Posterior vena cava (tissue), 2 donors: ENCODE data around the gene ERC2. TPM values are rescaled to one million over a fixed set of nuclear protein-coding genes. Genes with fewer than 3 reads are reported as not detected.

Experiments
- DNase-seq: peaks from one replicate; pipeline ENCODE4 v3.0.0-alpha.2; 2020; ENCODE audit warnings: low spot score
- intact Hi-C, 2 donors: fragments of 100-400 bp; cut with DNase I; formaldehyde crosslinking; loops; one replicate each; pipeline versions ENCODE4 v1.14.1 to v1.14.2; 2022 to 2023
- total RNA-seq, 2 donors: library from RNA; stranded (reverse); fragmentation: NEBNext Ultra II Directional; extraction: Animal tissue kit (Norgen Biotek cat#: 25700); gene quantifications; one replicate each; pipeline ENCODE4 v1.2.1, GENCODE V29; 2021
- donor health status: DM: yes; HTN: yes; CAD: no.
- donor health status: DM: yes; HTN: yes; CAD: no.

The ERC2 gene
- total RNA-seq, 2 donors from 2014 or later = 0.14 TPM

DNA sequence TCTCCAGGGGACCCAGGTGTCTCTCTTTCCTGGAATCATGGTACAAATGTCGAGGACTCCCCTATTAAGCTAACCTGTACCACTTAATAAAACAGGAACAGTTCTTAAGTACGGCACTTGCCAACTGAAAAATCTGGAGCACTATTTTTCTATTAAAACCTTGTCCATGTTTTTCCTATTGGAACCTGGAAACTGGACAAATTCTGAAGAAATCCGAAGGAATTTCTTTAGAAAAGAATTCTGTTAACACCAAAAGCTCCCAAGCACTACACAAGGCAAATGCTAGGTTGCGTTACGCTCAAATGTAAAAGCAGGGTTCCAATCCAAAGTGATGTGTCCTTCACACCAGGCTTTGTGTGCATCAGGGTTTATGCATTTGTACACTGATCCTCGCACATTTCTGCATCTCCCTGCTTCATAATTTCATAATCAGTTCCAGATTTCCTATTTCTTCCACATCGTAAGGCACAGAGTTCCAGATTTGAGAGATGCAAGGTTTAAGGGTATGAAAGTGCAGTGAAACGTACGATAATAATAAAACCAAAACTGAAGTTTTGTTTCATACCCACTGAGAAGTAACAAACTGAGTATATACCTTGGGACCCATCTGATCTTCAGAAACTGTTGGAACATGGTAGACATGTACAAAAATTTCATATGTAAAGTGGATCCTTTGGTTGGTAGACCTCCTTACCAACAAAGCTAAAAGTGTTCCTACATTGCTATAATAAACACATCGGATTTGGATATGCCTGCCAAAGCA lies 849.0 kb downstream of the ERC2 start:
- intact Hi-C loops = no loop called here
- no peak for DNase-seq

- no peak for DNase-seq
- intact Hi-C loops = no loop called here
Observed at GRCh38 chr3:55617385-55617784, 850.9 kb downstream of the ERC2 start.

GRCh38 chr3:55616803-55617202 lies 851.5 kb downstream of the ERC2 start:
- intact Hi-C loops = no loop called here
- no peak for DNase-seq

GRCh38 chr3:55615694-55616295 lies 852.5 kb downstream of the ERC2 start:
- intact Hi-C loops = no loop called here
- no peak for DNase-seq

DNA sequence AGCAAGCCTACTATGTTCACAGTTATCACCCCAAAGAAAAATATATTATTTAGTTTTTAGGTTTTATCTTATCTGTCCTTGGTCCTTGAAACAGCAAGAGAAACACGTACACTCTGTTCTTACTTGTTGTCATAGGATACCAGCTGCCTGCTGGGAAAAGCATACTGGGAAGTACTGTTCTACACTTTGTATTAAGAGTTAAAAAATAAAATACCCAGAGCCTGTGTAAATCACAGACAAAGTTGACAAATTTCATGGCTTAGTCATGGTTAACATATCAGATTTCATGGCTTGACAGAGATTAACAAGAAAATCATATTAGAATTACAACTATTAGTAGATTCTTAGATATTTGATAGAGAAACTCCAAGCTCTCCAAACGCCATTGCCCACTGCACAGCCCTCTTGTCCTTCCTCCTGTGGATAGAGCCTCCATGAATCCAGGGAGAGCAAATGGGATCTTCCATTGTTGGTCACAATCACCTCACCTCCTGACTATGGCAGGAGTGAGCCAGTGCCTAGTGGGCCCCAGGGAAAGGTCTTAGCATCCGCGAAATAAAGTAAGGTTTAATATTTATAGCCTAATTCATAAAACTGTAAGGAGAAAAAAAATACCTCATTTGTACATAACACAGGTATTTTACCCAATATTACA lies 853.1 kb downstream of the ERC2 start:
- intact Hi-C loops = no loop called here

DNA sequence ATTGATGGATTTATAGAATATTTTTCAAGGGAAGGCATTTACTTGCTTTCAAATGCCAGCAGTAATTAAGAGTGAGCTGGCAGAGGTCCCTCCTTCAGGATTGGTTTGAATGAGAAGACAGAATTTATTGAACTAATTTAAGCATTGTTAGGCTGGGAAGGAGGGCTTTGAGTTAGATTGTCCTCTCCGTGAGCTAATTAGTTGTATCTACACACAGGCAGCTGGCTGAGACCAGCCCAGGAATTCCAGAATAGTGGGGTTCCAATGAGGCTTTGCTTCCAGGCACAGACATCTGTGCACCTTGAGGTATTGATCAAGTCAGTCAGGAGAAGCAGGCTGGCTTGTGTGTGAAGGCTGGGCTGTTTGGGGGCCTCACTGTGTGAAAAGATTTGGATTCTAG lies 857.1 kb downstream of the ERC2 start:
- DNase-seq = no peak
- intact Hi-C loops = no loop called here

More for the DNA sequence above, 853.1 kb downstream of the ERC2 start:
- no peak for DNase-seq

DNA sequence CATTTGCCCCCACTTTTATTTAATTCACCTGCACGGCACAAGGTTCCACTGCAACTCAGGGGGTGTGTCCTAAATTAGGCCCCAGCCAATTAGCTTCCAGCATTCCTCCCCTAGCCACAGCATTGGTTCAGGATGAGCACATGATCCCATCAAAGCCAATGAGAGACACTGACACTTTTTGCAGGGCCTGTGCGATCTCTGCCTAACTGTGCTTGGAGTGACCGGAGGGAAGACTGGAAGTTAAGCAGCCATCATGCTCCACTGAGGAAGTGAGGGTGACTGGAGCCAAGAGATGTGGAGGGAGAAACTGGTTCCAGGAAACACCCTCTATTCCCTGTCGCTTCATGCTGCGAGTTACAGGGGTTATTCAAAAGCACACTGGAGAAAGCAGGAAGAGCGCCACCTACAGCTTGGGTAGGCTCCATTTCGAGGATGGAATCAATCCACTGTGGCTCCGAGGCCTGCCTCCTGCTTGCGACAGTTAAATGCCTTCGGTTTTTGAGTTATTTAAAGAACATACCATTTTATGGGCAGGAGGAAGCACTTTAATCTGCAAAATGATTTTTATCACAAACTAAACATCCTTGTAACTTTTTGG lies 858.9 kb downstream of the ERC2 start:
- intact Hi-C loops = no loop called here
- no peak for DNase-seq

DNA sequence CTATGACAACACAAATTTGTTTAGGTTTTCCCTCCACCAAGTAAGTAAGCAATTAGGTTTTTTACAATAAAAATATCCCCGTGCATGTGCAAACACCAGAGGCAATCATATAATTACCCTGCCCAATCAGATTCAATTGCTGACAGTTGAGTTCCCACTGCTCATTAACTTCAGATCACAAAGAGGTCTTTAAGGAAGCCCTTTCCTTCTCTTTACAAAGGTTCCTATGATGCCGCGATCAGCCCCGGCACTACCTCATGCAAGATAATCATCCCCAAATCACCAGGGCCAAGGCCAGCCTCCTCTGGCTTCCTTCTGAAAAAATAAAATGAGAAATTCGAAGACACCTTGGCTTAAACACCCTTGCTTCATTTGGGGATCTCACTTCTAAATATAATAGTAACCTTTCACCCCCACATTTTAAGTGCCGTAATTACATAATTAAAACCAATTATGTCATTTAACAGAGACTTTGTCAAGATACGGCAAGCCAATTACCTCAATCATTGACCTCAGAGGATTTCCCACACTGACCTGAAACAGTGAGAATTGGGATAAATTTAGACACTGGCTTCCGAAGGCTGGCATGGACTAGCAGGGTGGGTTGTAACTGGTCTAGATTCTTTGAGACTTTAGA lies 859.8 kb downstream of the ERC2 start:
- intact Hi-C loops = no loop called here
- no peak for DNase-seq

GRCh38 chr3:55607844-55608243 lies 860.4 kb downstream of the ERC2 start:
- intact Hi-C loops = no loop called here
- no peak for DNase-seq

DNA sequence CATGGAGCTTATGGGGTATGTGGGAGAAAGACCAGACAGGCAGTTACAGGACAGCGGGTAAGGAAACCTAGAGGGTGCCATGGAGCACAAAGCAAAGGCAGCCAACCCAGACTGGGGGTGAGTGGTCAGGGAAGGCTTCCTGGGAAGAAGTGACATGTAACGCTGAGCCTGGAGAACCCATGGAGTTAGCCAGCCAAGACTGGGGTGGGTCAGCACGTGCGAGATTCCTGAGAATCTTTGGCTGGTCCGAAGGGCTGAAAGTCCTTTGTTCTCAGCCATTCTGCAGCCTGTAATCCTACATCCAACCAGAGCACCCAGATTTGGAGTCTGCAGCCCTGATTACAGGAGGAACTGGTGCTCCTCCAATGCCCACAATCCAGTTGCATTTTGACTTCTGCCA lies 861.1 kb downstream of the ERC2 start:
- intact Hi-C loops = no loop called here
- no peak for DNase-seq

DNA sequence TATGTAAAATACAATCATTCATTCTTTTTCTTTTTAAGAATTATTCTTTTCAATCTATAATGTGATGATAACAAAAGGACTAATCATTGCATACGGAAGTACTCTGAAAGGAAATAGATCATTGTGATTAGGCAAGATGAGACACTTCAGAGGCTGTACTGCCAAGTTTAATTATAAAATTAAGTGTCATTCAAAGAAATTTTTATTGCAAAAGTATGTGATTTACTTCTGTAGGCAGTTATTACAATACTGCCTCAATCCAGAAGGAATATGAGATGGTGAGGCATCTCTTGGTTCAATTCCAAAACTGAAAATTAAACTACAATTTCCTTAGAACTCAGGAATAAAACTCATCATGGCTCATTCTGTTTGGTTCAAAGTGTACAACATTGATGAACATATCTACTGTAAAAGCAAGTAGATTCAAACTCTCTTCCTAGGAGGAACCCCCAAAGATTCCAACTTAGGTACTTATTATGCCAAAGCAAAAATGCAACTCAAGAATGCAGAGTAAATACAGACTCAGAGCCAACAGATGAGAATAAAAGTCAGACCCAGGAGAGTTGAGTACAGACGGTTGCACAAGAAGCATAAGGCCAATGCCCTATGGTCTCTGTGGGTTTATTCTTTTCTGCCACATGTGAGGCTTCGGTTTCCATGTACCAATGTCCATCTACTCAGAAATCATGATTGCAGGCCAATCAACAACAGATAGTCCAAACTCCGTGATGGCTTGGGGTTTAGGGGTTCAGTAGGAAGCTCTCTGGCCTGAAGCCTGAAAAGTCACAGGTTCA lies 862.6 kb downstream of the ERC2 start:
- intact Hi-C loops = no loop called here
- no peak for DNase-seq

- intact Hi-C loops = no loop called here
- no peak for DNase-seq
Observed at GRCh38 chr3:55604846-55605245, 863.4 kb downstream of the ERC2 start.

- intact Hi-C loops = no loop called here
- DNase-seq = no peak
Observed at GRCh38 chr3:55604402-55604801, 863.9 kb downstream of the ERC2 start.

GRCh38 chr3:55601366-55602080 lies 866.7 kb downstream of the ERC2 start:
- no peak for DNase-seq
- intact Hi-C loops = no loop called here

- intact Hi-C loops = no loop called here
- no peak for DNase-seq
Observed at GRCh38 chr3:55598224-55598623, 870.0 kb downstream of the ERC2 start.

DNA sequence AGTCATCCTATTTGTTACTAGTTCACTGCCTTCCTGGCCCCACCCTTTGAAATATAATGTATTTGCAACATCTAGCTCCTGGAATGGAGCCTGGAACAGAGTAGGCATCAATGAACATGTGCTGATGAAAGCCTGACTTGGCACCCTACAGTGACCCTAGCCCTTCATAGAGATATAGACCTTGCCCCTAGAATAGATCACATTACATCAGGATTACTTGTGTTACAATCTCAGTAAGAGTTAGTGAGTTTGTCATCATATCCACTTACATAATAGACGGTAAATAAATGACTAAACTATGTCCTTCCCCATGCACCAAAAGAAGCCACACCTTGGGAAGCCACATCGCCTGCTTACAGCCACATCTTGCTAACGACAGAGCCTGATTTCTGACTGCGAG lies 870.6 kb downstream of the ERC2 start:
- DNase-seq = no peak
- intact Hi-C loops = no loop called here

DNA sequence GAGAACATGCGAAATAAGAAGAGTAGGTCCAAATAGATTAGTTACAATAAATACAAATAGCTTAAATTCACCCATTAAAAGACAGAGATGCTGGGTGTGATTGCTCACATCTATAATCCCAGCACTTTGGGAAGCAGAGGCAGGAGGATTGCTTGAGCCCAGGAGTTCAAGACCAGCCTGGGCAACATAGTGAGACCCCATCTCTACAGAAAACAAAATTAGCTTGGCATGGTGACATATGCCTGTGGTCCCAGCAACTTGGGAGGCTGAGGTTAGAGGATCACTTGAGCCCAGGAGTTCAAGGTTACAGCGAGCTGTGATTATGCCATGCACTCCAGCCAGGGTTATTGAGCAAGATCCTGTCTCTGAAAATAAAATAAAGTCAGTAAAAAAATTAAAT lies 872.1 kb downstream of the ERC2 start:
- intact Hi-C loops = no loop called here

DNA sequence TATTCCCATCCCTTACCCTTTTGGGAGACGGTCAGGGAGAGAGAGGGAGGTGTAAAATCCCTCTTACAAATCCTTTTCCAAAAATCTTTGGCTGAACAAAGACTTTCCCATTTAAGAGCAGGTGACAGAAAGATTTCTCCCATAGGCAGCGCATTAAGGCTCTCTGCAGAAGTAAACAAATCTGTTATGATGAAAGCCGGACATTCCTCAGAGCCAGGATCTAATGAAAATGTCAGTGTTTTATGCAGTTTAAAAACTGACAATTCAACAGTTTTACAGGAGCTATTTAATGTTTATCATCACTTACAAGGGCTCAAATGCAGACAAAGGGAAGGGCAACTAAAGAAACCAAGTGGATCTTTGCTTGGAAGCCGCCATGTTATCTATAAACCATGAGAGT lies 872.8 kb downstream of the ERC2 start:
- intact Hi-C loops = no loop called here
- DNase-seq = no peak

More for the DNA sequence above, 872.1 kb downstream of the ERC2 start:
- DNase-seq = no peak

- intact Hi-C loops = no loop called here
- no peak for DNase-seq
Observed at GRCh38 chr3:55592572-55592971, 875.7 kb downstream of the ERC2 start.
